Epithelial cell of esophagus (primary cell): Measurements from ENCODE around the gene ZFR2.
"Not testable (repeated sequence)": the region's sequence is repeated elsewhere in the genome, so short reads cannot be mapped to it uniquely, and the experiment has no call there.

Experiments used
- DNase-seq: peaks from one replicate; pipeline ENCODE4 v3.0.0; 2010; ENCODE audit warnings: low read depth
- H3K4me3 ChIP-seq: 2 replicates; pipeline ENCODE4 v1.5.1; 2011; ENCODE audit warnings: mild to moderate bottlenecking, low read length, control low read depth
- TF ChIP-seq, protein P1 (sequence below): IDR thresholded peaks from 2 replicates; pipeline ENCODE4 v1.5.1; 2011; ENCODE audit warnings: low read depth, mild to moderate bottlenecking, low read length, control low read depth, inconsistent platforms; ENCODE audit not compliant: insufficient read depth; ENCODE audit errors: missing control alignments

The ZFR2 gene

DNA sequence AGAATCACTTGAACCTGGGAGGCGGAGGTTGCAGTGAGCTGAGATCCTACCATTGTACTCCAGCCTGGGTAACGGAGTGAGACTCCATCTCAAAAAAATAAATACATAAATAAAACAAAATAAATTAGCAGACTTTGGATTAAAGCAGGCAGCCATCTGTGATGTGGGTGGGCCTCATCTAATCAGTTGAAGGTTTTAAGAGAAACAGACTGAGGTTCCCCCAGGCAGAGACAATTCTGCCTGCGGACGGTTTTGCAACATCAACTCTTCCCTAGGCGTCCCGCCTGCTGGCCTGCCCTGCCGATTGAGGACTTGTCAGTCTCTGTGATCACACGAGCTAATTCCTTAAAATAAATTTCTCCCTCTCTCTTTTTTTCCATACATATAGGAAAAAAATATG is 35.4 kb upstream of the ZFR2 start:
- TF ChIP-seq, protein P1, sequence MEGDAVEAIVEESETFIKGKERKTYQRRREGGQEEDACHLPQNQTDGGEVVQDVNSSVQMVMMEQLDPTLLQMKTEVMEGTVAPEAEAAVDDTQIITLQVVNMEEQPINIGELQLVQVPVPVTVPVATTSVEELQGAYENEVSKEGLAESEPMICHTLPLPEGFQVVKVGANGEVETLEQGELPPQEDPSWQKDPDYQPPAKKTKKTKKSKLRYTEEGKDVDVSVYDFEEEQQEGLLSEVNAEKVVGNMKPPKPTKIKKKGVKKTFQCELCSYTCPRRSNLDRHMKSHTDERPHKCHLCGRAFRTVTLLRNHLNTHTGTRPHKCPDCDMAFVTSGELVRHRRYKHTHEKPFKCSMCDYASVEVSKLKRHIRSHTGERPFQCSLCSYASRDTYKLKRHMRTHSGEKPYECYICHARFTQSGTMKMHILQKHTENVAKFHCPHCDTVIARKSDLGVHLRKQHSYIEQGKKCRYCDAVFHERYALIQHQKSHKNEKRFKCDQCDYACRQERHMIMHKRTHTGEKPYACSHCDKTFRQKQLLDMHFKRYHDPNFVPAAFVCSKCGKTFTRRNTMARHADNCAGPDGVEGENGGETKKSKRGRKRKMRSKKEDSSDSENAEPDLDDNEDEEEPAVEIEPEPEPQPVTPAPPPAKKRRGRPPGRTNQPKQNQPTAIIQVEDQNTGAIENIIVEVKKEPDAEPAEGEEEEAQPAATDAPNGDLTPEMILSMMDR, result no peak
- H3K4me3 ChIP-seq, result no peak overlapping the region
- DNase-seq, result no peak

DNA sequence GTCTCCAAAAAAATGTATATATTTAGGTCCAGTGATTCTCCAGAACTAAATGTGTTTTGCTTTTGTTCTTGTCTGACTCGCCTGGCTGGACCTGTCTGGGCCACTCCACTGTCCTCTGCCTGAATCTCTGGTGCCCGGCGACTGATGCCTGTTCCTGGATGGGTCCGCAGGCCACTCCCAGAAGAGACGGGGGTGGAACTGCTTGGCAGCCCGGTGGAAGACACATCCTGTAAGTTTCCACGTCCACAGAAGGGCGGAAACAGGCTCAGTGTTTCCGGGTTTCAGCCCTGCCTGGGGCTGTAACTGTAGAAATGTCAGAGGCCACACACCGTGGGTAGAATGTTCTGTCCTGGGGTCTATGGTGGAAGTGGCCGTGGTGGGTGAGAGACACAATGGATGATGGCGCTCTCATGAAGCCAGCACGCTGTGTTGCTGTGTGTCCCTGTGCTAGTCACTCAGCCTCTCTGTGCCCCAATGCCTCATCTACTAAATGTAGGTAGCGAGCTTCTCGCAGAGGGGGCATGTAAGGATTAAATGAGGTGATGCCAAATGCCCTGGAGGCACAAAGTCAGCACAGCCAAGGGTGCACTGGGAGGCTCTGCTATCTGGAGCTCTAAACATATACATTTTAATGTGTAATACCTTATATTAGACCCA is 33.6 kb upstream of the ZFR2 start:
- no peak for DNase-seq
- no peak overlapping the region for H3K4me3 ChIP-seq
- TF ChIP-seq, protein P1, result no peak

DNA sequence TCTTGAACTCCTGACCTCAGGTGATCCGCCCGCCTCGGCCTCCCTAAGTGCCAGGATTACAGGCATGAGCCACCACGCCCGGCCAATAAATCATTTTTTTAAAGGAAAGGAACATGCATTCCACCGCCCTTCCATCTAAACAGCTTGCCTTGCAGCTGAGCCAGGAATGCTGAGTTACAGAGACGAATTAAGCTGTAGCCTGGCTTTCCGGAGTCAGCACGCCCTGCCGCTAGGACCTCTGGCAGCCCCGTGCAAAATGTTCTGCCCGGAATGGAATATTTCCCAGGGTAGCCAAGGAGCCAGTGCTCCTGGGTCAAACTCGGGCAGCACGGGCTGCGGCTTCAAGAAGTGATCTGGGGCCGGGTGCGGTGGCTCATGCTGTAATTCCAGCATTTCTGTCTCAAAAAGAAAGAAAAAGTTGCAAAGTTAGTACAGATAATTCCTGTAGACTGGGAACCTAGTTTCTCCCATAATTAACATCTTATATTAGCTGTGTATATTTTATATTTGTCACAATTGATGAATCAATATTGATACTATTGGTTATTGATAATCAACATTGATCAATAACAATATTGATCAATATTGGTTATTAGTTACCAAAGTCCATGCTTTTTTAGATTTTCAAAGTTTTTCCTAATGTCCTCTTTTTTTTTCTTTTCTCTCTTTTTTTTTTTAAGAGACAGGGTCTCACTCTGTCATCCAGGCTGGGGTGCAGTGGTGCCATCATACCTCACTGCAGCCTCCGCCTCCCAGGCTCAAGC is 30.9 kb upstream of the ZFR2 start:
- no peak for DNase-seq

DNA sequence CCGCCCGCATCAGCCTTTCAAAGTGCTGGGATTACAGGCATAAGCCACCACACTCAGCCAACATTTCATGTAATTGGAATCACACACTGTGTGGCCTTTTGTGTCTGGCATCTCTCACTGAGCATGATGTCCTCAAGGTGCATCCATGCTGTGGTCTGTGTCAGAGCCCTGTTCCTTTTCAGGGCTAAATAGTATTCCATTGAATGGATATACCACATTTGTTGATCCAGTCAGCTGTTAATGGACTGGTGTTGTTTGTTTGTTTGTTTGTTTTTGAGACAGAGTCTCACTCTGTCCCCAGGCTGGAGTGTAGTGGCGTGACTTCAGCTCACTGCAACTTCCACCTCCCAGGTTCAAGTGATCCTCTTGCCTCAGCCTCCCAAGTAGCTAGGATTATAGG is 29.6 kb upstream of the ZFR2 start:
- H3K4me3 ChIP-seq, result no peak overlapping the region
- no peak for DNase-seq
- TF ChIP-seq, protein P1, result no peak

More for the DNA sequence above, 30.9 kb upstream of the ZFR2 start:
- no peak overlapping the region for H3K4me3 ChIP-seq
- TF ChIP-seq, protein P1, result no peak

DNA sequence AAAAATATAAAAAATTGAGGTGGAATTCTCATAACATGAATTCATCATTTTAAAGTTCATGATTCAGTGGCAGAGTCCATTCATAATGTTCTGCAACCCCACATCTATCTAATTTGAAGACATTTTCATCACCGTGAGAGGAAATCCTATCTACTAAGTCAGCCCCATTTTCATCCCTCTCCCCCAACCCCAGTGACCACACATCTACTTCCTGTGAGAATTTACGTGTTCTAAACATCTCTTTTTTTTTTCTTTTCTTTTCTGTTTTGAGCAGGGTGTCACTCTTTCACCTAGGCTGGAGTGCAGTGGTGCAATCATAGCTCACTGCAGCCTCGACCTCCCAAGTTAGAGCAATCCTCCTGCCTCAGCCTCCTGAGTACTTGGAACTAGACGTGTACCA is 29.1 kb upstream of the ZFR2 start:
- DNase-seq, result no peak
- H3K4me3 ChIP-seq, result no peak overlapping the region
- TF ChIP-seq, protein P1, result no peak

GRCh38 chr19:3895788-3896187 is 26.9 kb upstream of the ZFR2 start:
- no peak for DNase-seq
- TF ChIP-seq, protein P1, result no peak
- H3K4me3 ChIP-seq, result no peak overlapping the region

DNA sequence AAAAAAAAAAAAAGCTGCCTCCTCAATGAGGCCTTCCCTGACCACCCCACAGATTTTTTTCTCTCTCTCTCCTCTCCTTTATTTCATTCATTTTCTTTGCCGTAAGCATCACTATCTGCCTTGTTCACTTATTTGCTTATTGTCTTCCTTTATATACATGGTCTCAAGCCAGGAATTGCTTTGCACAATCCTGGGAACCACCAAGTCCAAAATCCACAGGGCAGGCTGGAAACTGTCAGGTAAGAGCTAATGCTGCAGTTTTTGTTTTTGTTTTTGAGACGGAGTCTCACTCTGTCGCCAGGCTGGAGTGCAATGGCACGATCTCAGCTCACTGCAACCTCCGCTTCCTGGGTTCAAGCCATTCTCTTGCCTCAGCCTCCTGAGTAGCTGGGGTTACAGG is 26.1 kb upstream of the ZFR2 start:
- not testable (repeated sequence) for DNase-seq, H3K4me3 ChIP-seq
